ENCODE data around the gene RENBP.

DNA sequence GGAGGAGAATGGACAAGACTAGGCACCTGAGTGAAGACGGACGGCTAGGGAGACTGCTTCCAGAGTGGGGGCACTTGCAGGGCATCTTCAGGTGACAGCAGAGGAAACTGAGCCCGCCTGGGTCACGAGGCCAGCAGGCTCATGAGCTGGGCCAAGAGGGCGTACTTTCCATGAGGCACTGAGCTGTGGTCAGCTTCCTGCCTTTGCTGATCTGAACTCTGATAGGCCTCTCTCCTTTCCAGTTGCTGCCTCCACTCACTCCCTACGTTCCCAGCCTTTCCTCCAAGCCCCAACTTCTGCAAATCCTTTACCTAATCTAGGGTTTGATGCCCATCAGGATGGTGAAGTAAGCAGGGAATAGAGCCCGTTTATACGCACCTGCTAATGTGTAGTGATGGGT, 57.1 kb downstream of the RENBP start:
- TF ChIP-seq, protein P1, sequence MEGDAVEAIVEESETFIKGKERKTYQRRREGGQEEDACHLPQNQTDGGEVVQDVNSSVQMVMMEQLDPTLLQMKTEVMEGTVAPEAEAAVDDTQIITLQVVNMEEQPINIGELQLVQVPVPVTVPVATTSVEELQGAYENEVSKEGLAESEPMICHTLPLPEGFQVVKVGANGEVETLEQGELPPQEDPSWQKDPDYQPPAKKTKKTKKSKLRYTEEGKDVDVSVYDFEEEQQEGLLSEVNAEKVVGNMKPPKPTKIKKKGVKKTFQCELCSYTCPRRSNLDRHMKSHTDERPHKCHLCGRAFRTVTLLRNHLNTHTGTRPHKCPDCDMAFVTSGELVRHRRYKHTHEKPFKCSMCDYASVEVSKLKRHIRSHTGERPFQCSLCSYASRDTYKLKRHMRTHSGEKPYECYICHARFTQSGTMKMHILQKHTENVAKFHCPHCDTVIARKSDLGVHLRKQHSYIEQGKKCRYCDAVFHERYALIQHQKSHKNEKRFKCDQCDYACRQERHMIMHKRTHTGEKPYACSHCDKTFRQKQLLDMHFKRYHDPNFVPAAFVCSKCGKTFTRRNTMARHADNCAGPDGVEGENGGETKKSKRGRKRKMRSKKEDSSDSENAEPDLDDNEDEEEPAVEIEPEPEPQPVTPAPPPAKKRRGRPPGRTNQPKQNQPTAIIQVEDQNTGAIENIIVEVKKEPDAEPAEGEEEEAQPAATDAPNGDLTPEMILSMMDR (conservative IDR thresholded peaks at IDR 0.05 in 1 of 2, IDR thresholded peaks at IDR 0.05 in 1 of 2; ENCODE audit: extremely low read depth in 1 of 2, insufficient read depth in 1 of 2, low read depth in 1 of 2, low read length in 2 of 2): no peak
- no peak for TF ChIP-seq EZH2 (IDR thresholded peaks at IDR 0.05; ENCODE audit: borderline replicate concordance, low read length)

Data from mammary epithelial cell (primary cell).